SK-N-MC (cell line): Measurements from ENCODE around the gene ADGRG2.

Source experiments
- EZH2 ChIP-seq: fragments of 200-600 bp; sonication (generic); IDR thresholded peaks from one replicate; pipeline ENCODE4 v1.6.1; 2017; ENCODE audit warnings: antibody characterized with exemption
- POLR2AphosphoS5 ChIP-seq: IDR thresholded peaks from 2 replicates; pipeline ENCODE4 v1.6.1; 2012; ENCODE audit warnings: mild to moderate bottlenecking, low read depth, low read length, borderline replicate concordance

DNA sequence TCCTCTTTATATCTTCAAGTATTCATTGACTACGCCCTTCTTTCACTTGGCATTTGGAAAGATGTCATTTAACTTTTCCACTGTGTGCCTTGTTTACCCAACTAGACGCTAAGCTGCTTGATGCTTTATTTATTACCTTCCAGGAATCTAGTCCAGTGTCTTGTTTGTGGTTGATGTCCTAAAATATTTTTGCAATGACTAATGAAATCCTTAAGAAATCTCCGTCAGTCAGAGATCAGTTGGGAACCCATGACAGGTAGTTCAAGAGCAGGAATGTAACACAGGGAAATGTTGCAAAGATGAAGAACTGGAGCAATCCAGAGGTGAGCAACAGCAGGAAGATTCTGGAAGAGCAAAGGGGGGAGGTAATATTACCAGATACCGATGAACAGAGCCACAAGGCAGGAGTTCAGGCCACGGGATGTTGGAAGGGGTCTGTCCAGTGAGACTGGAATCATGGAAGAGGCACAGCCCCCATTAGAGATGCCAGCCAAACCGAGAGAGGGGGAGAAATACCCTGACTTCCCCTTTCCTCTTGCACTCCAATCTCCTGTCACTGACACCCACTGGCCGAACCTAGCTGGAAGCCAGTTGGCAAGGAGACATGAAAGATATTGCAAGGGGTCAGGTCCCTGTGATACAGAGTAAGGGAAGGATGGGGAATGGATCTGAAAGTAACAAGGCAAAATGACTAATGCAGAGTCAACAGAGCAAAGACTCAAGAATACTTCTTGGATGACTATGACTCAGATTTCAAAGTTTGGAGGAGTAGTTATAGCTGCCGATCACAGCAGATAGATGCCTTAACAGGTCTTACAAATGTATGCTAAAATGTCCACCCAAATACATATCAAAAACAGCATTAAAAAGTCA, 75.7 kb downstream of the ADGRG2 start:
- TF ChIP-seq EZH2 (no peak), POLR2AphosphoS5 (no peak)
